SH-SY5Y (cell line): Measurements from ENCODE around the gene PPP1R26.

Source experiments
- GATA2 ChIP-seq: IDR thresholded peaks from 2 replicates; pipeline ENCODE4 v1.6.1; 2011; ENCODE audit warnings: mild to moderate bottlenecking, low read depth, low read length
- GATA3 ChIP-seq: IDR thresholded peaks from 2 replicates; pipeline ENCODE4 v1.6.1; 2011; ENCODE audit warnings: low read depth, mild to moderate bottlenecking, low read length, moderate library complexity

GRCh38 chr9:135437259-135437658 lies 42.3 kb upstream of the PPP1R26 start:
- TF ChIP-seq GATA2 (no peak), GATA3 (no peak)
